Breast epithelium (tissue), 4 donors: Measurements from ENCODE around the gene KCTD1. TPM values are rescaled to one million over a fixed set of nuclear protein-coding genes. Genes with fewer than 3 reads are reported as not detected.
A peak's percentile ranks its signal among the peaks of the same experiment; 100 is the strongest.

Experiments
- DNase-seq, 2 donors: peaks; one replicate each; pipeline ENCODE4 v3.0.0-alpha.2; 2019; ENCODE audit warnings: low spot score in 2 of 2
- H3K27ac ChIP-seq, 2 donors: fragments of 200-600 bp; sonication (generic) in 1 of 2; one replicate each; pipeline ENCODE4 v1.5.1; 2016 to 2019; ENCODE audit warnings: mild to moderate bottlenecking in 1 of 2
- H3K27me3 ChIP-seq, 2 donors: fragments of 200-600 bp; sonication (generic) in 1 of 2; one replicate each; pipeline versions ENCODE4 v1.5.1 to v1.6.0; 2017 to 2019; ENCODE audit warnings: control low read depth in 1 of 2, mild to moderate bottlenecking in 1 of 2
- H3K36me3 ChIP-seq: fragments of 200-600 bp; one replicate; pipeline ENCODE4 v1.5.1; 2019
- H3K4me1 ChIP-seq, 2 donors: fragments of 200-600 bp; sonication (generic); one replicate each; pipeline ENCODE4 v1.5.1; 2016 to 2019; ENCODE audit warnings: control low read depth in 1 of 2
- H3K4me3 ChIP-seq, 3 donors: fragments of 200-600 bp; sonication (generic); 1 replicate in 2 of 3; 2 replicates in 1 of 3; pipeline ENCODE4 v1.5.1; 2016 to 2019; ENCODE audit warnings: mild to moderate bottlenecking in 3 of 3, moderate library complexity in 2 of 3
- H3K9me3 ChIP-seq, 2 donors: fragments of 200-600 bp; sonication (generic) in 1 of 2; one replicate each; pipeline ENCODE4 v1.5.1; 2016 to 2019; ENCODE audit warnings: control low read depth in 1 of 2
- POLR2A ChIP-seq: fragments of 450-650 bp; IDR thresholded peaks from one replicate; pipeline ENCODE4 v1.6.1; 2016; ENCODE audit warnings: antibody characterized with exemption, mild to moderate bottlenecking, moderate library complexity
- POLR2AphosphoS5 ChIP-seq, 3 donors: sonication (generic); formaldehyde crosslinking; IDR thresholded peaks; one replicate each; pipeline ENCODE4 v1.6.1; 2017; ENCODE audit warnings: antibody characterized with exemption in 3 of 3
- intact Hi-C: fragments of 100-400 bp; cut with DNase I; formaldehyde crosslinking; loops from one replicate; pipeline ENCODE4 v1.15.1; 2023; ENCODE audit warnings: low total_unique reads
- total RNA-seq, 3 donors: library from RNA; depleted of rRNA; stranded (reverse); fragments of >200 nt; gene quantifications; one replicate each; pipeline ENCODE4 v1.1.0, GENCODE V29; 2016
- TF ChIP-seq, protein P1 (sequence below), 3 donors: fragments of 450-650 bp; IDR thresholded peaks; one replicate each; pipeline ENCODE4 v1.5.1; 2016 to 2017; ENCODE audit warnings: antibody characterized with exemption in 3 of 3, mild to moderate bottlenecking in 3 of 3, moderate library complexity in 3 of 3

KCTD1 gene
- total RNA-seq, 3 donors from 2014 or later = 5.6 to 47.3 (median 41.6) TPM

GRCh38 chr18:26549263-26550094 is 1.1 kb upstream of the KCTD1 start:
- Histone ChIP-seq H3K9me3 (no peaks in the 10 kb centered on the region), H3K27me3 (no peaks in the 10 kb centered on the region), H3K4me3 (peak overlapping the region; percentile 64 to 96 (median 79)), H3K36me3 (no peaks in the 10 kb centered on the region), H3K27ac (peak overlapping the region; percentile 91 to 97), H3K4me1 (peaks cover 7 to 13% of the 10 kb centered on the region in 2 donors)
- TF ChIP-seq, protein P1, sequence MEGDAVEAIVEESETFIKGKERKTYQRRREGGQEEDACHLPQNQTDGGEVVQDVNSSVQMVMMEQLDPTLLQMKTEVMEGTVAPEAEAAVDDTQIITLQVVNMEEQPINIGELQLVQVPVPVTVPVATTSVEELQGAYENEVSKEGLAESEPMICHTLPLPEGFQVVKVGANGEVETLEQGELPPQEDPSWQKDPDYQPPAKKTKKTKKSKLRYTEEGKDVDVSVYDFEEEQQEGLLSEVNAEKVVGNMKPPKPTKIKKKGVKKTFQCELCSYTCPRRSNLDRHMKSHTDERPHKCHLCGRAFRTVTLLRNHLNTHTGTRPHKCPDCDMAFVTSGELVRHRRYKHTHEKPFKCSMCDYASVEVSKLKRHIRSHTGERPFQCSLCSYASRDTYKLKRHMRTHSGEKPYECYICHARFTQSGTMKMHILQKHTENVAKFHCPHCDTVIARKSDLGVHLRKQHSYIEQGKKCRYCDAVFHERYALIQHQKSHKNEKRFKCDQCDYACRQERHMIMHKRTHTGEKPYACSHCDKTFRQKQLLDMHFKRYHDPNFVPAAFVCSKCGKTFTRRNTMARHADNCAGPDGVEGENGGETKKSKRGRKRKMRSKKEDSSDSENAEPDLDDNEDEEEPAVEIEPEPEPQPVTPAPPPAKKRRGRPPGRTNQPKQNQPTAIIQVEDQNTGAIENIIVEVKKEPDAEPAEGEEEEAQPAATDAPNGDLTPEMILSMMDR (IDR thresholded peaks at IDR 0.05) = no peak
- no peak for TF ChIP-seq POLR2A
- no peak for TF ChIP-seq POLR2AphosphoS5 (IDR thresholded peaks at IDR 0.05)
- DNase-seq = peak; percentile 36 to 55
- intact Hi-C loops = no loop called here

- intact Hi-C loops = no loop called here
Observed at GRCh38 chr18:26547646-26548414, 523 bp downstream of the KCTD1 start.

DNA sequence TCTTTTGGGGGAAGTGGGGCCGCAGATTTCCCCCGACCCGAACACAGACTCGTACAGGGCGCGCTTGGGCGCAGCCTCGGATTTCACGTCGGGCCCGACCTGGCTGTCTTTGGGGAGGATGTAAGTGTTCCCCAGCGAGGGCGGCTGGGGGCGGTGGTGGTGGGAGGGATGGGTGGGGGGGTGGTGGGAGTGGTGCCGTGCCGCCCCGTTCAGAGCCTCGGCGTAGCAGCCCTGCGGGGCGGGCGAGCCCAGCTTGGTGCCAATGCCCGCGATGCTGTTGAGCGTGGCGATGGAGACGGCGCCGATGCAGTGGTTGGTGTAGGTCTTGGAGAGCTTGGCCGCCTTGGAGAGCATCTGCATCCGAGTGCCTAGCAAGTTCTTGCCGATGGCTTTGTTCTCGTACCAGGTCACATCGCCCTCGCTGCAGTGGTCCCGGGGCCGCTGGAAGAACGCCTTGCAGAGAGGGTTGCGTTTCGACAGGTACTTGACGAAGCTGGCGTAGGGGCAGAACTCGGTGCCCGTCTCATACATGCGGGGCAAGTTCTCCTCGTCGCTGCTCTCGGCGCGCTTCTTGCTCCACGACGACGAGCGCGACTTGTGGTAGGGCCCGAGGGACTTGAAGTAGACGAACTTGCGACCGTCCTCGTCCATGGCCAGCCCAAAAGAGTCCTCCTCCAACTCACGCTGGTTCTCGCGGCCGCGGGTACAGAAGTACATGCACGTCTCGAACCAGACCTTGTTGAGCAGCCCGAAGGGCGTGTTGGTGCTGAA is 1.3 kb downstream of the KCTD1 start:
- Histone ChIP-seq H3K27me3 (no peaks in the 10 kb centered on the region), H3K4me1 (peaks cover 7 to 13% of the 10 kb centered on the region in 2 donors), H3K36me3 (no peaks in the 10 kb centered on the region), H3K4me3 (peak overlapping the region; percentile 64 to 96 (median 79)), H3K27ac (peak overlapping the region; percentile 91 to 97), H3K9me3 (no peaks in the 10 kb centered on the region)
- TF ChIP-seq POLR2AphosphoS5 (IDR thresholded peaks at IDR 0.05) = no peak
- no peak for TF ChIP-seq POLR2A
- TF ChIP-seq, protein P1 (IDR thresholded peaks at IDR 0.05) = no peak
- peak in 1 of 2 donors; percentile 35 for DNase-seq
- intact Hi-C loops = no loop called here

More at GRCh38 chr18:26547646-26548414, 523 bp downstream of the KCTD1 start:
- Histone ChIP-seq H3K4me1 (peaks cover 7 to 13% of the 10 kb centered on the region in 2 donors), H3K36me3 (no peaks in the 10 kb centered on the region), H3K27me3 (no peaks in the 10 kb centered on the region), H3K27ac (peak overlapping the region; percentile 91 to 97), H3K9me3 (no peaks in the 10 kb centered on the region), H3K4me3 (peak overlapping the region; percentile 64 to 96 (median 79))
- TF ChIP-seq, protein P1 (IDR thresholded peaks at IDR 0.05) = peak in 1 of 3 donors; percentile 48
- TF ChIP-seq POLR2AphosphoS5 (IDR thresholded peaks at IDR 0.05) (peak; percentile 8 to 51 (median 20)), POLR2A (no peak)
- peak; percentile 73 to 81 for DNase-seq

- H3K4me3 ChIP-seq = peak overlapping the region in 2 of 3 donors; percentile 79 to 96
- DNase-seq = no peak
- H3K27me3 ChIP-seq = no peaks in the 10 kb centered on the region
- TF ChIP-seq, protein P1 (IDR thresholded peaks at IDR 0.05) = no peak
- TF ChIP-seq POLR2A (no peak), POLR2AphosphoS5 (IDR thresholded peaks at IDR 0.05) (no peak)
- no peaks in the 10 kb centered on the region for H3K36me3 ChIP-seq
- no peaks in the 10 kb centered on the region for H3K9me3 ChIP-seq
- H3K4me1 ChIP-seq = peaks cover 6 to 13% of the 10 kb centered on the region in 2 donors
- peak overlapping the region; percentile 91 to 97 for H3K27ac ChIP-seq
- intact Hi-C loops = no loop called here
Observed at GRCh38 chr18:26546170-26546874, 2.0 kb downstream of the KCTD1 start.
